GM12878 (cell line): ENCODE results near the gene PHLPP1.

Experiments
- BHLHE40 ChIP-seq, 2 experiments: fragments of 450-650 bp in 1 of 2; IDR thresholded peaks; 2 replicates each; pipeline ENCODE4 v1.6.1; 2011 to 2017; ENCODE audit warnings: low read depth in 2 of 2, borderline replicate concordance in 1 of 2, improper control_type of control experiment in 1 of 2, low read length in 1 of 2, mild to moderate bottlenecking in 1 of 2
- EED ChIP-seq: sonication (generic); IDR thresholded peaks from 2 replicates; pipeline ENCODE4 v1.6.1; 2016; ENCODE audit warnings: antibody characterized with exemption, low read depth
- EP300 ChIP-seq, 2 experiments: fragments of 150-350 bp in 1 of 2; IDR thresholded peaks; 2 replicates each; pipeline ENCODE4 v1.6.1; 2011 to 2012; ENCODE audit warnings: low read depth in 2 of 2, low read length in 2 of 2, borderline replicate concordance in 1 of 2, improper control_type of control experiment in 1 of 2, inconsistent platforms in 1 of 2; ENCODE audit not compliant: control insufficient read depth in 1 of 2
- ETV6 ChIP-seq, 2 experiments: fragments of 450-650 bp in 1 of 2; IDR thresholded peaks in 1 of 2; conservative IDR thresholded peaks in 1 of 2; 2 replicates each; pipeline ENCODE4 v1.6.1; 2014; ENCODE audit warnings: antibody characterized with exemption in 1 of 2, borderline replicate concordance in 1 of 2, low read depth in 1 of 2, mild to moderate bottlenecking in 1 of 2, moderate library complexity in 1 of 2
- EZH2 ChIP-seq: IDR thresholded peaks from 2 replicates; pipeline ENCODE4 v1.6.1; 2012; ENCODE audit warnings: low read depth, mild to moderate bottlenecking, control low read depth, inconsistent platforms, low read length, borderline replicate concordance; ENCODE audit not compliant: control insufficient read depth
- POLR2A ChIP-seq: IDR thresholded peaks from 2 replicates; pipeline ENCODE4 v1.6.1; 2011; ENCODE audit warnings: low read depth, mild to moderate bottlenecking, low read length
- SMC3 ChIP-seq: IDR thresholded peaks from 2 replicates; pipeline ENCODE4 v1.6.1; 2011; ENCODE audit warnings: low read length, improper control_type of control experiment, borderline replicate concordance
- SRF ChIP-seq, 2 experiments: IDR thresholded peaks; 2 replicates each; pipeline ENCODE4 v1.6.1; 2011; ENCODE audit warnings: low read depth in 2 of 2, low read length in 2 of 2, mild to moderate bottlenecking in 1 of 2, moderate library complexity in 1 of 2
- TCF3 ChIP-seq: IDR thresholded peaks from 2 replicates; pipeline ENCODE4 v1.6.1; 2012; ENCODE audit warnings: low read depth, mild to moderate bottlenecking, low read length, borderline replicate concordance; ENCODE audit not compliant: insufficient read depth
- USF1 ChIP-seq: IDR thresholded peaks from 2 replicates; pipeline ENCODE4 v1.6.1; 2011; ENCODE audit warnings: borderline replicate concordance, low read depth, mild to moderate bottlenecking, moderate library complexity, mixed read lengths, low read length; ENCODE audit not compliant: insufficient read depth; ENCODE audit errors: extremely low read length
- ZNF207 ChIP-seq: fragments of 450-650 bp; IDR thresholded peaks from 2 replicates; pipeline ENCODE4 v1.6.1; 2014; ENCODE audit warnings: antibody characterized with exemption, mild to moderate bottlenecking, borderline replicate concordance
- ZZZ3 ChIP-seq: IDR thresholded peaks from 2 replicates; pipeline ENCODE4 v1.6.1; 2011; ENCODE audit warnings: low read depth; ENCODE audit not compliant: control insufficient read depth, insufficient read length
- TF ChIP-seq, protein P1 (sequence below), 3 experiments: IDR thresholded peaks in 2 of 3; conservative IDR thresholded peaks in 1 of 3; 2 replicates each; pipeline ENCODE4 v1.5.1; 2011; ENCODE audit warnings: low read depth in 3 of 3, low read length in 3 of 3, mild to moderate bottlenecking in 3 of 3, control low read depth in 2 of 3, moderate library complexity in 2 of 3, inconsistent platforms in 1 of 3, mixed read lengths in 1 of 3; ENCODE audit not compliant: control insufficient read depth in 2 of 3, insufficient read depth in 1 of 3; ENCODE audit errors: extremely low read depth in 1 of 3

- TF ChIP-seq TCF3: no peak
- TF ChIP-seq EZH2: no peak
- TF ChIP-seq USF1: no peak
- no peak for TF ChIP-seq SRF (IDR thresholded peaks at IDR 0.05; ENCODE audit: low read depth in 2 of 2, low read length in 2 of 2)
- TF ChIP-seq, protein P1, sequence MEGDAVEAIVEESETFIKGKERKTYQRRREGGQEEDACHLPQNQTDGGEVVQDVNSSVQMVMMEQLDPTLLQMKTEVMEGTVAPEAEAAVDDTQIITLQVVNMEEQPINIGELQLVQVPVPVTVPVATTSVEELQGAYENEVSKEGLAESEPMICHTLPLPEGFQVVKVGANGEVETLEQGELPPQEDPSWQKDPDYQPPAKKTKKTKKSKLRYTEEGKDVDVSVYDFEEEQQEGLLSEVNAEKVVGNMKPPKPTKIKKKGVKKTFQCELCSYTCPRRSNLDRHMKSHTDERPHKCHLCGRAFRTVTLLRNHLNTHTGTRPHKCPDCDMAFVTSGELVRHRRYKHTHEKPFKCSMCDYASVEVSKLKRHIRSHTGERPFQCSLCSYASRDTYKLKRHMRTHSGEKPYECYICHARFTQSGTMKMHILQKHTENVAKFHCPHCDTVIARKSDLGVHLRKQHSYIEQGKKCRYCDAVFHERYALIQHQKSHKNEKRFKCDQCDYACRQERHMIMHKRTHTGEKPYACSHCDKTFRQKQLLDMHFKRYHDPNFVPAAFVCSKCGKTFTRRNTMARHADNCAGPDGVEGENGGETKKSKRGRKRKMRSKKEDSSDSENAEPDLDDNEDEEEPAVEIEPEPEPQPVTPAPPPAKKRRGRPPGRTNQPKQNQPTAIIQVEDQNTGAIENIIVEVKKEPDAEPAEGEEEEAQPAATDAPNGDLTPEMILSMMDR (IDR thresholded peaks at IDR 0.05 in 2 of 3, conservative IDR thresholded peaks at IDR 0.05 in 1 of 3; ENCODE audit: control insufficient read depth in 2 of 3, extremely low read depth in 1 of 3, insufficient read depth in 1 of 3, low read depth in 3 of 3, low read length in 3 of 3): no peak
- TF ChIP-seq ETV6 (conservative IDR thresholded peaks at IDR 0.05 in 1 of 2, IDR thresholded peaks at IDR 0.05 in 1 of 2; ENCODE audit: borderline replicate concordance in 1 of 2, low read depth in 1 of 2): no peak
- no peak for TF ChIP-seq SMC3
- TF ChIP-seq EP300 (IDR thresholded peaks at IDR 0.05; ENCODE audit: borderline replicate concordance in 1 of 2, control insufficient read depth in 1 of 2, low read depth in 2 of 2, low read length in 2 of 2): no peak
- no peak for TF ChIP-seq BHLHE40 (IDR thresholded peaks at IDR 0.05; ENCODE audit: borderline replicate concordance in 1 of 2, low read depth in 2 of 2, low read length in 1 of 2)
- TF ChIP-seq ZNF207: no peak
- no peak for TF ChIP-seq ZZZ3
- no peak for TF ChIP-seq EED
- TF ChIP-seq POLR2A: no peak
Measured at GRCh38 chr18:62744076-62744968, 29.0 kb downstream of the PHLPP1 start.
